Measurements from ENCODE around the gene LTBP2.

DNA sequence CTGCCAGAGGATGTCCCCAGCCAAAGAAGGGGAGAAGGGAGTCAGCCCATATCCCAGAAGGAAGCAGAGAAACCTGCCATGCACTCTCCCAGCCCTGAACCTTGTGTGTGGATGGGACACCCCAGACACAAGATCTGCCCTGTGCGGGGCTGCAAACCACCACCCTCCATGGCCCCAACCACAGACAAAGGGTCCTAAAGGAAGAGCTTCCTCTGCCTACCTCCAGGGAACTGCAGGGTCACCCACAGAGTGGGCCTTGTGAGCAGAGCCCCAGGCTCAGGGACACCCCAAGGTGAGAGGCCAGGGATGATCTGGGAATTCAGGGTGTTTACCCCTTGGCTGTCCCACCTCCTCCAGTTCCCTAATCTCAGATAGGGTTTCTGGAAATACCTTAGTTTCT is 62.0 kb downstream of the LTBP2 start:
- no peak for TF ChIP-seq POLR2AphosphoS5 (IDR thresholded peaks at IDR 0.05; ENCODE audit: low read depth)
- TF ChIP-seq, protein P1, sequence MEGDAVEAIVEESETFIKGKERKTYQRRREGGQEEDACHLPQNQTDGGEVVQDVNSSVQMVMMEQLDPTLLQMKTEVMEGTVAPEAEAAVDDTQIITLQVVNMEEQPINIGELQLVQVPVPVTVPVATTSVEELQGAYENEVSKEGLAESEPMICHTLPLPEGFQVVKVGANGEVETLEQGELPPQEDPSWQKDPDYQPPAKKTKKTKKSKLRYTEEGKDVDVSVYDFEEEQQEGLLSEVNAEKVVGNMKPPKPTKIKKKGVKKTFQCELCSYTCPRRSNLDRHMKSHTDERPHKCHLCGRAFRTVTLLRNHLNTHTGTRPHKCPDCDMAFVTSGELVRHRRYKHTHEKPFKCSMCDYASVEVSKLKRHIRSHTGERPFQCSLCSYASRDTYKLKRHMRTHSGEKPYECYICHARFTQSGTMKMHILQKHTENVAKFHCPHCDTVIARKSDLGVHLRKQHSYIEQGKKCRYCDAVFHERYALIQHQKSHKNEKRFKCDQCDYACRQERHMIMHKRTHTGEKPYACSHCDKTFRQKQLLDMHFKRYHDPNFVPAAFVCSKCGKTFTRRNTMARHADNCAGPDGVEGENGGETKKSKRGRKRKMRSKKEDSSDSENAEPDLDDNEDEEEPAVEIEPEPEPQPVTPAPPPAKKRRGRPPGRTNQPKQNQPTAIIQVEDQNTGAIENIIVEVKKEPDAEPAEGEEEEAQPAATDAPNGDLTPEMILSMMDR (IDR thresholded peaks at IDR 0.05; ENCODE audit: insufficient read depth, low read length): no peak
